ENCODE measurements around the gene IYD. TPM values are rescaled to one million over a fixed set of nuclear protein-coding genes. Genes with fewer than 3 reads are reported as not detected.
A peak's percentile ranks its signal among the peaks of the same experiment; 100 is the strongest.

IYD gene
- total and polyA plus RNA-seq, 11 donors, result 0.12 TPM; not detected in 10

DNA sequence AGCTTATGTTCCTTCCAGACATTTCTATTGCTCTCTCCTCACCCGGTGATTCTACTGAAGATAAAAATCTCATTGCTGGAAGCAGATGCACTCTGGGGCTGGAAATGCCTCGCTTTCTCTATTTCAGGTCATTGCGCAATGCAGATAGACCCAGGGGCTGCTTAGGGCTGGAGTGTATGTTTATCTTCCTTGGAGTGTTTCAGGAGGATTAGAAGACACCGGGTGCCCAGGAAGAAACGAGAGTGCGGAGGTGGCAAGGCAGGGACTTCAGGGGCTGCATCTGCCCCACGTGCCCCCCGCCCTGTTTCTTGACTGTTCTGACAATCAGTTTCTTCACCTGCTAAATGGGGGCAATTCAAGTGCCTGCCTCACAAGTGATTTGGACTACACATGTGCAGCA is 45.6 kb upstream of the IYD start:
- Histone ChIP-seq H3K4me3 (no peak overlapping the region), H3K4me1 (peaks cover 3 to 61% (median 16%) of the 10 kb centered on the region in 12 donors), H3K27ac (peak overlapping the region in 1 of 12 donors; percentile 7), H3K27me3 (no peaks in the 10 kb centered on the region), H3K36me3 (no peaks in the 10 kb centered on the region), H3K9me3 (no peaks in the 10 kb centered on the region)
- TF ChIP-seq POLR2A (IDR thresholded peaks at IDR 0.05), result no peak
- TF ChIP-seq, protein P1, sequence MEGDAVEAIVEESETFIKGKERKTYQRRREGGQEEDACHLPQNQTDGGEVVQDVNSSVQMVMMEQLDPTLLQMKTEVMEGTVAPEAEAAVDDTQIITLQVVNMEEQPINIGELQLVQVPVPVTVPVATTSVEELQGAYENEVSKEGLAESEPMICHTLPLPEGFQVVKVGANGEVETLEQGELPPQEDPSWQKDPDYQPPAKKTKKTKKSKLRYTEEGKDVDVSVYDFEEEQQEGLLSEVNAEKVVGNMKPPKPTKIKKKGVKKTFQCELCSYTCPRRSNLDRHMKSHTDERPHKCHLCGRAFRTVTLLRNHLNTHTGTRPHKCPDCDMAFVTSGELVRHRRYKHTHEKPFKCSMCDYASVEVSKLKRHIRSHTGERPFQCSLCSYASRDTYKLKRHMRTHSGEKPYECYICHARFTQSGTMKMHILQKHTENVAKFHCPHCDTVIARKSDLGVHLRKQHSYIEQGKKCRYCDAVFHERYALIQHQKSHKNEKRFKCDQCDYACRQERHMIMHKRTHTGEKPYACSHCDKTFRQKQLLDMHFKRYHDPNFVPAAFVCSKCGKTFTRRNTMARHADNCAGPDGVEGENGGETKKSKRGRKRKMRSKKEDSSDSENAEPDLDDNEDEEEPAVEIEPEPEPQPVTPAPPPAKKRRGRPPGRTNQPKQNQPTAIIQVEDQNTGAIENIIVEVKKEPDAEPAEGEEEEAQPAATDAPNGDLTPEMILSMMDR (IDR thresholded peaks at IDR 0.05), result no peak
- no peak for ATAC-seq
- 67 to 87% (median 85%) methylated on average over 8 of the region's 8 CpGs for WGBS, 4 donors
- DNase-seq, result no peak
- intact Hi-C loops (cut with DNase I), result loop anchor here in 2 of 10 donors (5.0 kb wide), 1 partner anchor 181 kb away; the partner anchor contains the start of gene PPP1R14C (in 2 of the 2)

DNA sequence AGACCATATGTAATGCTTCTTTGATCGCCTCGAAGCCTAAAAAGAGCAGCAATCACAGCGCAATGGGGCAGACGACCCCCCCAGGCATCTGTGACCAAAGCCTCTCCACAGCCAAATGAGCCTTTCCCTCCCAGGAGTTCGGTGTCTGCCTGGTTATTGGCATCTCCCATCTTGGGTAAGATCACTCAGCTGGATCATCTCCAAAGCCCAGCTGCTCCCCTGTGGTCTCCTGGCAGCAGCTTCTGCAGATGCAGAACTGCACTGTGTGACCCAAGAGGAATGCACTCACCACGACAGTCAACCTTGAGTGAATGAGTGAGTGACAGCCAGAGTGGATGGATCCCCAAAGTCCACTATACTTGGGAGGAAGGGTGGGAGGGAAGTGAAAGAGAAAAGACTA is 44.8 kb upstream of the IYD start:
- no peak overlapping the region for H3K4me3 ChIP-seq
- no peak overlapping the region for H3K27ac ChIP-seq
- intact Hi-C loops (cut with DNase I), result loop anchor here in 2 of 10 donors (5.0 kb wide), 1 partner anchor 182 kb away; the partner anchor contains the start of gene PPP1R14C (in 2 of the 2)
- no peaks in the 10 kb centered on the region for H3K27me3 ChIP-seq
- ATAC-seq, result no peak
- DNase-seq, result no peak
- WGBS, 4 donors, result 74 to 92% (median 91%) methylated on average over 6 of the region's 6 CpGs
- no peaks in the 10 kb centered on the region for H3K9me3 ChIP-seq
- peaks cover 3 to 61% (median 16%) of the 10 kb centered on the region in 12 donors for H3K4me1 ChIP-seq
- no peaks in the 10 kb centered on the region for H3K36me3 ChIP-seq
- no peak for TF ChIP-seq POLR2A (IDR thresholded peaks at IDR 0.05)

DNA sequence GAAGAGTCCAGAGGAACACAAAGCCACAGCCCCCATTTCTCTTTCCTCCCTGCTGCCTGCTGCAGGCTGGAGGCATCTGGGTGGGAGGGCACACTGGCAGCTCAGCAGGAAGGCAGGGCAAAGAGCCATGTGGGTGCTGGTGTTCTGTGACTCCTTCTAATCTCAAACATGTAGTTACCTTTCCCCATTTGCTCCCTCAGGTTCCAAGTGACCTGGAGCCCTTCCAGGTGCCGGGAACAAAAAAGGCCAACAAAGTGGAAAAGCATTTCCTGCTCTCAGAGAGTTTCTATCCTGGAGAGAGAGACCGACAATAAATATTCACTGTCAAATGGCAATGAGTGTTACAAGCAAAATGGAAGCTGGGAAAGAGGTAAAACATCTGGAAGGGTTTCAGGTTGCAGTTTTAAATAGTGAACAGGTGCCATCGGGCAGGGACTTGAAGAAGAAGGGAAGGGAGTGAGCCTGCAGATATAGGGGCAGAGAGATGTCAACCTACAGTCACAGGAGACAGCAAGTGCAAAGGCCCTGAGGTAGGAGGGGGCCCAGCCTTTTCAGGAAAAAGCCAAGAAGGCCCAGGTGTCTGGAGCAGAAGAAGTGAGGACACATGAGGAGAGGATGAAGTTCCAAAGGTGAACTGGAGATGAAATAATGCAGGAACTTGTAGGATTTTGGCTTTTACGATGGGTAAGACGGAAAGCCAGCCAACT is 43.6 kb upstream of the IYD start:
- WGBS, 4 donors, result 63 to 78% (median 75%) methylated on average over 5 of the region's 5 CpGs
- no peak for ATAC-seq
- H3K27ac ChIP-seq, result no peak overlapping the region
- H3K9me3 ChIP-seq, result no peaks in the 10 kb centered on the region
- H3K27me3 ChIP-seq, result no peaks in the 10 kb centered on the region
- no peak overlapping the region for H3K4me3 ChIP-seq
- no peaks in the 10 kb centered on the region for H3K36me3 ChIP-seq
- no peak for TF ChIP-seq POLR2A (IDR thresholded peaks at IDR 0.05)
- TF ChIP-seq, protein P1 (IDR thresholded peaks at IDR 0.05), result no peak
- peaks cover 3 to 54% (median 13%) of the 10 kb centered on the region in 12 donors for H3K4me1 ChIP-seq
- intact Hi-C loops (cut with DNase I), result loop anchor here in 1 of 10 donors (5.0 kb wide), 1 partner anchor 183 kb away; the partner anchor contains the start of gene PPP1R14C
- DNase-seq, result no peak

DNA sequence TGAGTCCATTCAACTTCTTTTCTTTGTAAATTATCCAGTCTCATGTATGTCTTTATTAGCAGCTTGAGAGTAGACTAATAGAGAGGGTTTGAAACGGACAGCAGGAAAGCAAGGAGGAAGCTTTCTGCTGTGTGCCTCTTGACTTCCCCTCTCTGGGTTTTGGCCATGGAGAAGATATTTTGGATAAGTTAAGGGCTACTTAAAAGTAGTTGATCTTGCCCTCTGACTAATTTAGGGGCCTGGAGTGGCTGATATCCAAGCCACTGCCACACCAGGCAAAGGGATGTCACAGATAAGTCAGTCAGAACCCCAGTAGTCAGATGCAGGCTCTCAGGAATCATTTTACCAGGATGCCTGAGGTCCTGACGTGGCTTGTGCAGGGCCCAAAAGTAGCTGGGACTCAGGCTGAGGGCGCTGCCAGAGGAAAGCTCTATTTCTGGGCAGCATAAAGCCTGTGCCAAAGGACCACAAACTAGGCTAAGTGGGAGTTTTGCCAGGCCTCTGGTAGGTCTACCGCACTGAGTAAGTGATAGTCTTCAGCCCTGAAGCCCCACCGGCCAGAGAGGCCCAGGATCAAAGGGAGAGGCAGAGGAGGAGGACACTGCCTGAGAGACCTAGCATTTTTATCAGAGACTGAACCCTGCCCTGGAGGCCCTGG is 41.6 kb upstream of the IYD start:
- intact Hi-C loops (cut with DNase I), result loop anchor here in 2 of 10 donors (2.0 to 5.0 kb wide), 2 partner anchors 184 to 185 kb away; partner anchors contain the start of gene PPP1R14C (in 2 of the 2)
- Histone ChIP-seq H3K27ac (peak overlapping the region in 5 of 12 donors; percentile 11 to 56 (median 30)), H3K4me3 (no peak overlapping the region), H3K36me3 (no peaks in the 10 kb centered on the region), H3K9me3 (no peaks in the 10 kb centered on the region), H3K4me1 (peaks cover 0 to 36% (median 6%) of the 10 kb centered on the region in 12 donors), H3K27me3 (no peaks in the 10 kb centered on the region)
- peak in 4 of 5 donors; percentile 35 to 74 (median 53) for DNase-seq
- TF ChIP-seq, protein P1 (IDR thresholded peaks at IDR 0.05), result no peak
- TF ChIP-seq POLR2A (IDR thresholded peaks at IDR 0.05), result no peak
- 50 to 58% (median 57%) methylated on average over 5 of the region's 5 CpGs for WGBS, 4 donors
- ATAC-seq, result peak; percentile 68 to 87 (median 78)
